GM18526 (cell line): ENCODE data around the gene DGCR2.

Experiments used
- POLR2A ChIP-seq: IDR thresholded peaks from 3 replicates; pipeline ENCODE4 v1.6.1; 2011; ENCODE audit not compliant: insufficient read length; ENCODE audit errors: extremely low read depth

The DGCR2 gene

DNA sequence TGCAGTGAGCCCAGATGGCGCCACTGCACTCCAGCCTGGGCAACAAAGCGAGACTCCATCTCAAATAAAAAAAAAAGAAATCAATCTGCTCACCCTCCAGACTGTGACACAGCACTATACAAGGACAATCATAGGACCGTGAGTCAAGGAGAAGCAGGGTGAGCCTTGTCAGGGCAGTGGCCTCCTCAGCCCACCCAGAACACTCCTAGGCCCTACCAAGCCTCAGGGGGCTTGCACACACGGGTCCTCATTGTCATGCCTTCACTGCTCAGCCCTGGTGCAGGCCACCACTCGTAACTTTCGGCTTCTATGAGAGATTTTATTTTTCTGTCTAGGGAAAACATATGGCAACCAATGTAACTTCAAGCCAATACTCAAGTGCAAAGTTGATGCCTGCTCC lies 35.8 kb downstream of the DGCR2 start:
- TF ChIP-seq POLR2A = no peak

DNA sequence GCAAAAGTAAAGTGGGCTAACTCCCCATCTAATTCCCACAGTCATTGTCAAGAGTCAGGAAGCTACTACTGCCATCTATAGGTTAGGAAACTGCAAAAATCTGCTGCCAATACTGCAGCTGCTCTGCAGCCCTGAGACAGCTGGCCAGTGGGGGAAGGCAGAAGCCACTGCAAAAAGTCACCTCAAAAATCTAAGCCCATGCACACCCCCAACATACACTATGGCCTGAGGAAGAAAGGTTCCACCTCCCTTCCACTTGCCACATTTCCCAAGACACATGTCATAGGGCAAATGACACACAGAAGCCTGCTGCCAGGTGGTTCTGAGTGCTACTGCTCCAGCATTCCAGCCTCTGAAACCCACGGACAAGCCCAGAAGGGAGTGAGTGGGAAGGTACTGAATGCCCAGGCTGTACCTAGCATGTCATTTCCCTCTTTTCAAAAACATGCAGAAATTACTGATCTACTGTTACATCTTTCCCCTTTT lies 36.9 kb downstream of the DGCR2 start:
- no peak for TF ChIP-seq POLR2A

DNA sequence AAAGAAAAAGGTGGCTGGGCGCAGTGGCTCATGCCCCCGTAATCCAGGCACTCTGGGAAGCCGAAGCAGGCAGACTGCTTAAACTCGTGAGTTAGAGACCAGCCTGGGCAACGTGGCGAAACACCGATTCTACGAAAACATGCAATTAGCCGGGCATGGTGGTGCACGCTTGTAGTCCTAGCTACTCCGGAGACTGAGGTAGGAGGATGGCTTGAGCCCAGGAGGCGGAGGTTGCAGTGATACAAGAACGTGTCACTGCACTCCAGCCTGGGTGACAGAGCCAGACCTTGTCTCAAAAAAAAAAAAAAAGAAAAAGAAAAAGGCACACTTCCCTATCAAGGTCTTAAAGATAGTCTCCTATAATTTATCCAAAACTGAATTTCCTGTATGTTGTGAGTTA lies 39.4 kb downstream of the DGCR2 start:
- no peak for TF ChIP-seq POLR2A

DNA sequence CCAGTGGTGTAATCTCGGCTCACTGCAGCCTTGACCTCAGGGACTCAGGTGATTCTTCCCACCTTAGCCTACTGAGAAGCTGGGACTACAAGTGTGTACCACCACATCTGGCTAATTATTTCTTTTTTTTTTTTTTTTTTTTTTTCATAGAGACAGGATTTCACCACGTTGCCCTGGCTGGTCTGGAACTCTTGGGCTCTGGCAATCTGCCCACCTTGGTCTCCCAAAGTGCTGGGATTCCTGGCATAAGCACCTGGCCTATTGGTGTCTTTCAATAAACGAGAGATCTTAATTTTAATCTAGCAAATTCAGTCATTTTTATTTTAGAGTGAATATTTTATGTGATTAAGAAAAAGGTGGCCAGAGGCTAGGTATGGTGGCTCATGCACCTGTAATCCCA lies 40.1 kb downstream of the DGCR2 start:
- TF ChIP-seq POLR2A = no peak

DNA sequence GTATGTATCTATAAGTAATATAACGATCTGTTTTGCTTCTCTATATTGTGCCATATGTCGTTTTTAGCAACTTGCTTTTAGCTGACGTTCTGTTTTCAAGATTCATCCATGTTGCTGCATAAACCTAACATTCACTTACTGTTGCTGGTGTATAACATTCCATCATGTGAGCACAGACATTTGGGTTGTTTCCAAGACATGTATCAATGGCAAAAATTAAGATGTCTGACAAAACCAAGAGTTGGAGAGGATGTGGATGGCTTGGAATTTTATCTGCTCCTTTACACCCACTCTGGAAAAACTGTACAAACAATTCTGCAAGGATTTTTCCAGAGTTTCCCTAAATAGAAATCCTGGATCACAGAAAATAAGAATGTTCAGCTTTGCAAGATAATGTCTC lies 40.9 kb downstream of the DGCR2 start:
- TF ChIP-seq POLR2A = no peak

DNA sequence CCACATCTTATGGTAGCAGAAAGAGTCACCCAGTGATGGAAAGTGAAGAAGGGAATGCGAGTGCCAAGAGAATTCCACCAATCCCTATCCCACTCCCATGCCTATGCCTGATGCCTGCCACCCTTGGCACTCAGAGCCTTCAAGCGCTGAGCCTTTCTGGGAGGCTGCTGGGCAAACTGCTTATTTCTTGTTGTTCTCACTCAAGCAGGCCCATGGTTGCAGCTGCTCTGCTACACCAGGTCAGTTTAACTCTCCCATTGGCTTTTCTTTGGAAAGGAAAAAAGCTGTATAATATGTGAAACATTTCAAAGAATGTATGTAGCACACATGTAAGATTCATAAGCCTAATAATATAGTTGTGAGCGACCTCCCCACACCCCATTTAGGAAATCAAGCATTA lies 41.4 kb downstream of the DGCR2 start:
- no peak for TF ChIP-seq POLR2A

DNA sequence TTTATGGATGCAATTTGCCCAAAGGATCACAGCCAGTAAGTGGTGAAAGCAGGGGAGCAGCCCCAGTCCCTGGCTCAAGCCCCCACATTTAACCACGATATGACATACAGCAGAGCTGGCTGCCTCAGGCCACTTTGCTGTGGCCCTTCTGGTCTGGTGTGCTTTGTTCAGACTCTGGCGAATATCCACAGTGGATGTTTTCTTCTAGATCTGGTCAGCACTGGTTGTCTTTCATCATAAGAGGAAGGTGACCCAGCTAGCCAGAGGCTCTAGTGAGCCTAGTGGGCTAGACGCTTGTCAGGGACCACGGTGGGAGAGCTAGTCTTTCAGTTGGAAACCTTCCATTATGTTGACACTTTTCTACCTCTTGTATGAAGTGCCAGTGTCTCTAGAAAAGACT lies 42.5 kb downstream of the DGCR2 start:
- no peak for TF ChIP-seq POLR2A

DNA sequence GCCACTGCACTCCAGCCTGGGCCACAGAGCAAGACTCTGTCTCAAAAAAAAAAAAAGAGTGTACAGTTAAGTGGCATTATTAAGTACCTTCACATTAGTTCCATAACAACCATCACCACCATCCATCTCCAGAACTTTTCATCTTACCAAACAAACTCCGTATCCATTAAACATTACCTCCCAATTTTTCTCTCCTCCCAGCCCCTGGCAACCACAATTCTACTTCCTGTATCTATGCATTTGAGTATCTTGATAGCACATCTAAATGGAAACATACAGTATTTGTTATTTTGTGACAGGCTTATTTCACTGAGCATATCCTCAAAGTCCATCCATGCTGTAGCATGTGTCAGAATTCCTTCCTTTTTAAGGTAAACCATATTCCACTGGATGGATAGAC lies 46.8 kb downstream of the DGCR2 start:
- TF ChIP-seq POLR2A = no peak

DNA sequence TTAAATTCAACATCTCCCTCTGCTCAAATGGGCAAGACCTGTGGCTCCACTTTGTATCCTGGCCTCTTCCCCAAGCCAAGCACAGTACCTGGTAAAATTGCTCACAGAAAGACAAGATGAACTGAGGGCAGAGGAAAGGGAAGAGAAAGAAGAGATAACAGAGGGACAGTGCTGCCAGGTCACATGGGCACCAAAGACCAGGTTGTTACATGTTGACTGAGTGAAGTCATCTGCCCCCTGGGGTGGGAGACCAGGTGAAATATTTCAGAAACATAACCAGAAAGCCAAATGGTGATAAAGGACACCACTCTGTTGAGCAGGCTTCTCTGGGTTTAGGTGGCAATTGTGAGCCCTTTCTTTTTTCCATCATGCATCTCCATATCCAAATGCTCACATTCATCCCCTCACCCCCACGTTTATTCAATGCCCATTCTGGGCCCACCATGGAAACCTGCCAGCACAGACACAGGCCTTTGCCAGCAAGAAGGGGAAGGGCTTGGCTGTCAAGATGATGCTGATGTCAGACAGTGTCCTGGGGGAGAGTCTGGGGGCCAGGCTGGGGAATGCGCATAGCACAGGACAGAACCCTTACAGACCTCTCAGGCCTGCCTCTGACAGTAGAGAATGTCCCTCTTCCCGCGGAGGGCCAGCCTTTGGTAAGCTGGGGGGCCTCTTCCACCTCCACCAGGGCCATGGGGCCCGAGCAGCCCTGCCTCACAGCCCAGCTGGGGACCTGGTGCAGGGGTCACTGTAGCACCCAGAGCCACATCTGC lies 51.6 kb downstream of the DGCR2 start:
- no peak for TF ChIP-seq POLR2A

DNA sequence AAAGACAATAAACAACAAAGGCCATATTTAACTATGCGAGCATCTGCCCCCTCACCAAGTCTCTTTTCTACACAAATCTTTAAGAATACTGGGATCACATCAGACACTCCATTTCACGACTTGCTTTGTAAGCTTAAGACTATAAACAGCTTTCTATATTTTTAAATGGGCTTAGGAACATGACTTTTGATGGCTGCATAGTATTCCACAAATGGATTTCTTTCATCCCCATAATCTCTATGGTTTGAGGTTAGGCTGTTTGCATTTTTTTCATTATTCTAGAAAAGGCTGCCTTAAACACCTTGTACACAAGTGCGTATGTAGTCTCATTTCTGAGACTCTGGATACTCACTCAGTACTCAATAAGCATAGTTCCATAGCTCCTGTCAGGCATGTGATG lies 52.8 kb downstream of the DGCR2 start:
- TF ChIP-seq POLR2A = no peak

DNA sequence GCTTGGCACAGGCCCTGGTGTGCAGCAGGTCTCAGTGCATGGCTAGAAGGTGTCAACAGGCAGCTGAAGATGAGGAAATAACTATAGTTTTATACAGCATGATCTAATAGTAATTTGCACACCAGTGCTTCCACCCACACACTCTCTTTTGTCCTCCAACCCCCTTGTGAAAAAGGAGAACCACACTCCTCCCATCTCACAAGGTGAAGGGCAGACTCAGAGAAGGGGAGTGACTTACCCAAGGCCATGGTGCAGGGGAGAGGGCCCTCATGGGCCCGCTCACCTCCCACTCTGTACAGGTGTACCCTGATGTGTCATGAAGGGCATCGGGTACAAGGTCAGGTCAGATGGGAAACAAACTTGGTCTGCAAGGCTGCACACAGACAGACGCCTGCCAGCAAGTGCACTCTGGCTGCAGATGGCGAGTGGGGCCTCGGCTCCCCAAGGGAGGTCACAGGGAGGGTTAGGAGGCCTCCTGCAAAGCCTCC lies 53.4 kb downstream of the DGCR2 start:
- TF ChIP-seq POLR2A = no peak

DNA sequence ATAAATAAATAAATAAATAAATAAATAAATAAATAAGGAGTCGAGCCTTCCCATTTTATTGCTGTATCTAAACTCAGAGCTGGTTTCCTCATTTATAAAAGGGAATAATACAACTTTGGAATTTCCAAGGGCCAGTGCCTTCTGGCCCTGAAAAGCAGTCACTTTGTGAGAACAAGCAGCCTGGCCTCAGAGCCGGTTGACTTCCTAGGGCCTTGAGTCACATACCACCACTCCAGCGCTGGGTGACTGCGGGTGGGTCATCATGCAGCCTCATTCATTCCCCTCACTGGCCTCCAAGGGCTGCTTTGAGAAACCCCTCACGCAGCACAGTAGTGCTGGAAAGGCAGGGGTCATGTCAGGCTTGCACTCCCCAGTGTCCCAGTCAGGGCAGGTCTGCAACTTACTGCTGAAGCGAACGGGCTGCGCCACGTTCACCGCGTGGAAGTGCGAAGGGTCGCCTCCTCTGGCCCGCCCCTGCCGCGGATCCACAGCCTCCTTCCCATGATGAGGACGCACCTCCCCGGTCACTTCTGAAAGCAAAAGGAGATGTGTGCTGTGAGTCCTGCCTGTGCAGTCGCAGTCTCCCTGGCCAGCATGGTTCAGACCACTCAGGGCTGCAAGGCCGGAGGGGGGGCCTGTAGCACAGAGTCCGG lies 54.4 kb downstream of the DGCR2 start:
- no peak for TF ChIP-seq POLR2A

DNA sequence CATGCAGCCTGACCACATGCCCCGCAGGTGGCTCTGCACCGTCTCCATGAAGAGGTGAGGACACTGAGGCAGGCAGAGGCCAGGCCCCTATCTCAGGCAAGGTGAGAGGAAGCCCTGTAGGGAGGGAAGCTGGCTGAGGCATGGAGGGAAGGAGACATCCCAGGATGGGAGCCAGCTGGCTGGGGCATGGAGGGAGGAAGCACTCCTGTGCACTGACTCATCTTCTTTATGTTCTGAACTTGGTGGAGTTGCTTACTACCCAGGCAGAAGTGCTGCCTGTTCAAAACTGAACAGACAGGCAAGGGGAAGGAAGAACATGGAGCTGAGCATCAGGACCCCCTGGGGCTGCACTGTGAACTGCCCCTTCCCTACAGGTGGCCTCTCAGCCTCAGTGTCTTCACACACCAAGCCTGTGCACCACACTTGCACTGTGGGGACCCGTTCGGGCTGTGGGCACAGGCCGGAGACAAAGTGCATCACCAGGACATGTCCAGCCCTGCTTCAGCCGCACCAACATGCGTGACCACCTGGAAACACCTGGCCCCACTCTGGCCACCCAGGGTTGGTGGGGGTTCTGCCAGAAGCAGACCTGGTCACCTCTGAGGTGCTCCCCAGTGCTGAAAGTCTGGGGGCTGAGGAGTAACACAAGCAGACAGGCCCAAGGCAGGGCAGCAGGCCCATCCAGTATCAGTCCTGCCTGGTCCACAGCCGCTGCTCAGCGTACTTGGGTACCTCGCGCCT lies 55.5 kb downstream of the DGCR2 start:
- no peak for TF ChIP-seq POLR2A

DNA sequence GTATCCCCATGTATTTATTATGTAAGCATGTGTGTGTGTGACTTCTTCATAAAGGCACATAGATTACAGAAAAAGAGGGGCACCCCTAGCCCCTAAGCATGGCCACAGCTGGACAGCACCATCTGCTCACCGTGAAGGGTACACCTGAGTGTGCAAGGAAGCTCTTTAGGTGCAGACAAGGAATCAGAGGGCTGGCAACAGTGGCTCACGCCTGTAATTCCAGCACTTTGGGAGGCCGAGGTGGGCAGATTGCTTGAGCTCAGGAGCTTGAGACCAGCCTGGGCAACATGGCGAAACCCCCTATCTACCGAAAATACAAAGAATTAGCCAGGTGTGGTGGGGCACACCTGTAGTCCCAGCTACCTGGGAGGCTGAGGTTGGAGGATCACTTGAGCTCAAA lies 56.3 kb downstream of the DGCR2 start:
- no peak for TF ChIP-seq POLR2A

DNA sequence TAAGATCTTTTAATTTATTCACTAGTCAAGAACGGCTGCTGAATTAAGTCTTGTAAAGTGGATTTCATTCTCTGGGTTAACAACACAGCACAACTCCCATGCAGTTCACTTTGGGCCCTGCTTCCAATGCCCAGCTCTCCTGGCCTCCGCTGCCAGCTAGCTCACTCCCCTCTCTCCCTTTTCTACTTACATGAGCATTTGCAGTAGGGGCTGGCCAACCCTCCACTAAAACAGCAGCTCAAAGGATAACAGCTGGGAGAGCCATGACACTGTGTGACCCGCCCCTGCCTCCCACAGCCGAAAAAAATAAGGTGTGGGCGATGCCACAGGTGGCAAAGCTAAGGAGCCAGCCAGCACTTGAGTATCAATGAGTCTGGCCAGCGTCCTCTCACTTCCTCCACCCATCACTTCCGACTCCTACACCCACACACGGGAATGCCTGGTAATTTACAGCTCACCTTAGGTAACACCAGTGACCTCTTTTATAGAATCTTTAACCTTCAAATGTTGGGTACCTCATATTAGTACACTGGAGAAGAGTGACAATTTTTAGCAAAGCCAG lies 56.8 kb downstream of the DGCR2 start:
- TF ChIP-seq POLR2A = no peak
